Esophagus squamous epithelium (tissue), 4 donors: Measurements from ENCODE around the gene HES7.

Experiments
- POLR2A ChIP-seq, 4 donors: fragments of 450-650 bp; IDR thresholded peaks; one replicate each; pipeline ENCODE4 v1.6.1; 2017; ENCODE audit warnings: antibody characterized with exemption in 4 of 4, mild to moderate bottlenecking in 4 of 4, moderate library complexity in 3 of 4
- TF ChIP-seq, protein P1 (sequence below), 6 experiments: fragments of 450-650 bp in 4 of 6; fragments of 200-600 bp in 2 of 6; sonication (generic) in 2 of 6; IDR thresholded peaks; one replicate each; pipeline ENCODE4 v1.5.1; 2016 to 2019; ENCODE audit warnings: antibody characterized with exemption in 6 of 6, mild to moderate bottlenecking in 4 of 6, moderate library complexity in 4 of 6

DNA sequence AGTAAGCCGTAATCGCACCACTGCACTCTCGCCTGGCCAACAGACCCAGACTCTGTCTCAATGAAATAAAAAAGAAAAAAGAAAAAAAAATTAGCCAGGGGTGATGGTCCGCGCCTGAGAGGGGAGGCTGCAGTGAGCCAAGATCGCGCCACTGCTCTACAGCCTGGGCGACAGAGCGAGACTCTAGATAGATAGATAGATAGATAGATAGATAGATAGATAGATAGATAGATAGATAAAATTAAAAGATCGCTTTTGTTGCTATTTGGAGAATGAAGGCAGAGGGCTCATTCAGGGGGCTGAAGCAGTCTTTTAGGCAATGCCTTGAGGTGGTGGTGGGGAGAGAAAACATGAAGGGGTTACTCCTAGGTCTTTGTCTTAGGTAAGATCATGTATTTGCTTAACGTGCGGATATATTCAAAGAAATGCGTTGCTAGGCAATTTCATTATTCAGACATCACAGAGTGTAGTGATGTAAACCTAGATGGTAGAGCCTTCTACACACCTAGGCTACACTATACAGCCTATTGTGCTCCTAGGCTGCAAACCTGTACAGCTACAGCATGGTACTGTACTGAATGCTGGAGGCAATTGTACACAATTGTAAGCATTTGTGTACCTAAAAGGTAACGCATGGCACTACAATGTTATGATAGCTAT lies 4.3 kb upstream of the HES7 start:
- TF ChIP-seq, protein P1, sequence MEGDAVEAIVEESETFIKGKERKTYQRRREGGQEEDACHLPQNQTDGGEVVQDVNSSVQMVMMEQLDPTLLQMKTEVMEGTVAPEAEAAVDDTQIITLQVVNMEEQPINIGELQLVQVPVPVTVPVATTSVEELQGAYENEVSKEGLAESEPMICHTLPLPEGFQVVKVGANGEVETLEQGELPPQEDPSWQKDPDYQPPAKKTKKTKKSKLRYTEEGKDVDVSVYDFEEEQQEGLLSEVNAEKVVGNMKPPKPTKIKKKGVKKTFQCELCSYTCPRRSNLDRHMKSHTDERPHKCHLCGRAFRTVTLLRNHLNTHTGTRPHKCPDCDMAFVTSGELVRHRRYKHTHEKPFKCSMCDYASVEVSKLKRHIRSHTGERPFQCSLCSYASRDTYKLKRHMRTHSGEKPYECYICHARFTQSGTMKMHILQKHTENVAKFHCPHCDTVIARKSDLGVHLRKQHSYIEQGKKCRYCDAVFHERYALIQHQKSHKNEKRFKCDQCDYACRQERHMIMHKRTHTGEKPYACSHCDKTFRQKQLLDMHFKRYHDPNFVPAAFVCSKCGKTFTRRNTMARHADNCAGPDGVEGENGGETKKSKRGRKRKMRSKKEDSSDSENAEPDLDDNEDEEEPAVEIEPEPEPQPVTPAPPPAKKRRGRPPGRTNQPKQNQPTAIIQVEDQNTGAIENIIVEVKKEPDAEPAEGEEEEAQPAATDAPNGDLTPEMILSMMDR (IDR thresholded peaks at IDR 0.05) = no peak
- TF ChIP-seq POLR2A (IDR thresholded peaks at IDR 0.05) = no peak
